Measurements from ENCODE around the gene MAPK11.
A peak's percentile ranks its signal among the peaks of the same experiment; 100 is the strongest.
"Not testable (repeated sequence)": the region's sequence is repeated elsewhere in the genome, so short reads cannot be mapped to it uniquely, and the experiment has no call there.

Gene MAPK11

GRCh38 chr22:50275181-50276055 is 5.2 kb upstream of the MAPK11 start:
- DNase-seq: no peak

GRCh38 chr22:50274771-50275170 is 4.6 kb upstream of the MAPK11 start:
- no peak for DNase-seq

GRCh38 chr22:50274311-50274710 is 4.1 kb upstream of the MAPK11 start:
- DNase-seq: peak; percentile 9

- not testable (repeated sequence) for DNase-seq
Observed at GRCh38 chr22:50273781-50274180, 3.6 kb upstream of the MAPK11 start.

GRCh38 chr22:50273352-50273751 is 3.2 kb upstream of the MAPK11 start:
- not testable (repeated sequence) for DNase-seq

- DNase-seq: no peak
Observed at GRCh38 chr22:50272044-50272802, 2.0 kb upstream of the MAPK11 start.

GRCh38 chr22:50271519-50271970 is 1.4 kb upstream of the MAPK11 start:
- DNase-seq: peak; percentile 57

- no peak for DNase-seq
Observed at GRCh38 chr22:50270666-50271394, 650 bp upstream of the MAPK11 start.

- no peak for DNase-seq
Observed at GRCh38 chr22:50269573-50269969, 609 bp downstream of the MAPK11 start.

GRCh38 chr22:50268655-50269113 is 1.5 kb downstream of the MAPK11 start:
- DNase-seq: peak; percentile 58

GRCh38 chr22:50267591-50268390 is 2.4 kb downstream of the MAPK11 start:
- DNase-seq: no peak

- DNase-seq: no peak
Observed at GRCh38 chr22:50266994-50267393, 3.2 kb downstream of the MAPK11 start.

GRCh38 chr22:50264946-50265669 is 5.1 kb downstream of the MAPK11 start:
- no peak for DNase-seq

- no peak for DNase-seq
Observed at GRCh38 chr22:50264104-50264745, 6.0 kb downstream of the MAPK11 start.

- no peak for DNase-seq
Observed at GRCh38 chr22:50262973-50263617, 7.1 kb downstream of the MAPK11 start.

- no peak for DNase-seq
Observed at GRCh38 chr22:50262460-50262911, 7.7 kb downstream of the MAPK11 start.

GRCh38 chr22:50261615-50262459 is 8.3 kb downstream of the MAPK11 start, which contains the start of gene MAPK12:
MAPK12 (minus strand) TSS chr22:50261683; CDS start chr22:50261509, 174 bp downstream.
- peak; percentile 14 for DNase-seq

- peak; percentile 23 for DNase-seq
Observed at GRCh38 chr22:50260801-50261614, 9.2 kb downstream of the MAPK11 start.

Measured in NCI-H1105 treated with DMSO at 0.1 percent for 48 hours (cell line).